Activated CD8-positive, alpha-beta memory T cell treated with anti-CD3 and anti-CD28 coated beads, Interleukin-2, amount 50 U/mL, for 1 hour (primary cell): Measurements from ENCODE around the gene EYA2.

Experiments
- DNase-seq: peaks from one replicate; pipeline ENCODE4 v3.0.0-alpha.2; 2020; ENCODE audit errors: extremely low read depth

The EYA2 gene

DNA sequence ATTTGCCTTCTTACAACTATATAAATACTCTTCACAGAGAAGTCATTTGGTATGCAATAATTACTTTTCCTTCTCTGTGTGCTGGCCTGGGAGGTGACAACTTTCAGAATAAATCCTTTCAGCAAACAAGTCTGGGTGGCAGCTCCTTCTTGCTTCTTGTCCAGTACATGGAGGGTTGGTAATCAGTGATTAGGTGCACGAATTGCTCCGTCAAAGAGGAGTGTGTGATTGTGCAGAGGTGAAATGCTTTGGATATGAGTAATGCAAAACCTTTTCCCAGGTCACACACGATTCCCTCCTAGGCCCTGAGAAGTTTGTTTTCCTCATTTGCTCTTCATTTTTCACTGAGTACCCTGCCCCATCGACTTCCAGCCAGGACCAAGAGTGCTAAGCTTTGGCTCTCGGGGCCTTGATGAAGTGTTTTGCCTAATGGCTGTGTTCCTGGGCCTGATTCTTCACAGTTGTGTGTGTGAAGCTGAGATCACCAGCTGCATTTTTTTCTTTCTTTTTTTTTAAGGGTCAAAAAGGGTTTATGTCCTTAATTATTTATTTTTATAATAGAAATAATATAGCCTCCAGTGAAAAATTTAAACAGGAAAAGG, 245.4 kb downstream of the EYA2 start:
- no peak for DNase-seq

DNA sequence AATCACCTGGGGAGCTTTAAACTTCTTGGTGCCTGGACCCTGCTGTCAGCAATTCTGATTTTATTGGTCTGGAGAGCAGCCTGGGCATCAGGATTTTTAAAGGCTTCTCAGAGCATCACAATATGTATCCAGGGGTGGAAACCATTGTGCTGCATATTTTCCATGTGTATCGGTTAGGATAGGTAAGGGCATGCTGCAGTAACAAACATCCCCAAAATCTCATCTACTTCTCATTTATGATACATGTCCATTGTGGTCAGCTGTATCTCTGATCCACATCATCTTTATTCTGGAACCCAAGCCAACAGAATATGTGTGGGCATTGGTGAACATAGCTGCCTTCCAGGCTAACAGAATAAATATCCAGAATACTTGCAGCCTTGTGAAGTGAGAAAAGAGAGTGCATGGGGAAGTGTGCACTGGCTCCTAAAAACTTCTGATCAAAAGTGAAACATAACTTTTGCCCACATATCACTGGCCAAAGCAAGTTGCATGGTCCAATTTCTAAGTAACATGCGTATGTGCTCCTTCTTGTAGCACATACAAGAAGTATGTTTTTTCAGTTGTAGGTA, 246.8 kb downstream of the EYA2 start:
- no peak for DNase-seq

DNA sequence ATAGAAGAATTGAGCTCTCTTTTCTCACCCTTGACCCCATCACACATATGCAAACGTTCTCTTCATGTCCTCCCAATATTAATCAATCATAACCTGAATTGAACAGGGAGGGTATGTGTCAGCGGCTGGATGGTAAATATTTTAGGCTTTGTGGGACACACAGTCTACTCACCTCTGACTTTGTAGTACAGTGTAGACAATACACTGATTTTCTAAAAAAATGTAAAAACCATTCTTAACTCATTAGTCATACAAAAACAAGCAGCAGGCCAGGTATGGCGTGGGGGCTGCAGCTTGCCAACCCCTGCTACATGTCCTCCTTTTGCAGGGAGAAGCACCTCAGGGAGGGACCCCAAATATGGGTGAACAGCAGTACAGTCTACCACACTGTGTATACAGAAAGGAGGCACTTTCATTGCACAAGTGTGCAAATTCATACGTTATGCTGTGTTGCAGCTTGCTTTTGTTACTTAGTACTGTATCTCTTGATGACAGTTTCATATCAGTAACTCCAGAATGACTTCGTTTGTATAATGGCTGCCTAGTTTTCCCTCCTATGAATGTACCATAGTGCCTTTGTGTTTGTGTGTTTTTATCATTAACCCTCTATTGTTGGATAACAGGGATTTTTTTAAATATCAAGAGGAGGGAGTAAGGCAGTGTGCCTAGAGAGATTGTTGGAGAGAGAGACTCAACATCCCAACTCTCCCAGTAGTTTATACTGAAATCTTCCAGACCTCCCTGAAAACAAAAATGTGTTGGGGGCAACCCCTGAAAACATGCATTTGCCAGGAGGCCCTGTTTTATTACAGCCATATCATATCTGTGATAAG, 247.5 kb downstream of the EYA2 start:
- no peak for DNase-seq

DNA sequence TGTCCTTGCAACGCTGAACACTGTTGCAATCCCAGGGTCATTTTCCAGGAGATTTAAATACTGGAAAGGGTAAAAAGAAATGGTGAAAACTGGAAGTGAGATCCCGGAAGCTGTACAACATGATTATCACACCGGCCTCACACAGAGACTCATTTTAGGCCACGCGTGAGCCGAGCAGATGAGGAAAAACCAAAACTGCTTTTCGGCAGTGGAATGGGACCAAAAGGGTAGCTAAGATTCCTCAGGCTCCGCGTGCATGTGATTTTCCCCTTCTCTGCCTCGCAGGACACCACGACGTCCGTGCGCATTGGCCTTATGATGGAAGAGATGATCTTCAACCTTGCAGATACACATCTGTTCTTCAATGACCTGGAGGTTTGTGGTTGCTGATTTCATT, 248.1 kb downstream of the EYA2 start:
- no peak for DNase-seq

DNA sequence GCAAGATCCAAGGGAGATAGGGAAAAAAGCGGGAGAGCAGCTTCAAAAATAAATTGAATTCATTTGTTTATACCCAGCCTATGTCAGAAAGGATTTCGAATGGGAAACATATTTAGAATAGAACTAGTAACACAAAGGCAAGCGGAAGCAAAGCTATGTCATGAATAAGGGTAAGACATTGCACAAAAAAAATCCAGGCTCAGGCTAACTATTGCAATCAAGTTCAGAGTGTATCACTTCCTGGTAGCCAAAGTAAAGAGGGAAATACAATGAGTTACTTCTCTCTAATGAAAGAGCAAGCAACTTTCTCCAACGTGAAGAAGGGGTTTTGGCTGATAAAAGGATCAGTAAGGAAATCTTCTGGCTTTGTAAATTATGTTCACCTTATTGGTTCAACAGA, 249.0 kb downstream of the EYA2 start:
- DNase-seq: no peak

DNA sequence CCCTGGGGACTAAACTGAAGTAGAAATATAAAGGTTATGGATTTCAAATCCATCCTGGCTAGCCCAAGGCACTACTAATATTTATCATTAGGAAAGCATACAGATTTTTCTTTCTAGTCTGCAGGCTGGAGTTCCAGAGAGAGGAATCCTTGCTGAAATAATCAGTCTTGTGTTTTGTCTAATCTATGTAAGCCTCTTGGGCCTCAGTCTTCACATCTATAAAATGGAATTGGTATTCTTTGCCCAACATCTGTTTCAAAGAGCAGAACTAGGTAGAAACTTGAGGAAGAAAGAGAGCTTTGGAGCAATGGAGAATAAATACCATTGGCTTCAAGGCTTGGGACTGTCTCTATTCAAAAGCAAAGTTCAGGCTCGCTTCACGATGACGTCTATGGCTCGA, 249.8 kb downstream of the EYA2 start:
- DNase-seq: no peak

DNA sequence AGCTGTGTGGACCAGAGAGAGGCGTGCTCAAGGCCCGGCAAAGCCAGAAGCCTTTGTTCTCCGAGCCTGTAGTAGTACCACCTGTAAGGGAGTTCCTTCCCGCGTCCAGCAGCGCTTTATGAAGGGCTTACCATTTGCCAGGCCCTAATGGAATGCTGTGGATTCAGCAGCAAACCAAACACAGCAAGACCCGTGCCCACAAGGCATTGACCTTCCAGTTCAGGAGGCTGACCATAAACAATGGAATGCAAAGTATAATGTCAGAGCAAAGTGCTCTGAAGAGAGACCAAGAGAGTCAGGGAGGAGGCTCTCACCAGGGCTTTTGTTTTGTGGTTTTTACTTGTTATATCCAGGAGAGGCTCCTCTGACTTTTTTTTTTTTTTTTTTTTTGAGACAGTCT, 252.0 kb downstream of the EYA2 start:
- DNase-seq: no peak

DNA sequence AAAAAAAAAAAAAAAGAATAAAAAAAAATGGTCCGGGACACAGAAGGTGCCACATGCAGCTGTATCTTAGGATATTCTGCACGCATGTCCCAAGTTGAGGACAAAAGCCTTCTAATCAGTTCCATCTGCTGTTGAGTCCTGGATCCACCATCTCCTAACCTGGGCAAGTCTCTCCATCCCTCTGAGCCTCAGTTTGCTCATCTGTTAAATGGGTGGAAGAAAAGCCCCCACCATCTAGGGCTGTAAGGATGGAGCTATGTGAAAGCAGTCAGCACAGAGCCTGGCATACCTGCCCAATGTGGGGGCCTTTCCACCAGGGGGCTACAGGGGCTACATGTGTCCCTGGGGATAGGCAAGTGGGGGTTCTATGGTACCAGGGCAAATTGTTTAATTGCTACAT, 253.4 kb downstream of the EYA2 start:
- no peak for DNase-seq

DNA sequence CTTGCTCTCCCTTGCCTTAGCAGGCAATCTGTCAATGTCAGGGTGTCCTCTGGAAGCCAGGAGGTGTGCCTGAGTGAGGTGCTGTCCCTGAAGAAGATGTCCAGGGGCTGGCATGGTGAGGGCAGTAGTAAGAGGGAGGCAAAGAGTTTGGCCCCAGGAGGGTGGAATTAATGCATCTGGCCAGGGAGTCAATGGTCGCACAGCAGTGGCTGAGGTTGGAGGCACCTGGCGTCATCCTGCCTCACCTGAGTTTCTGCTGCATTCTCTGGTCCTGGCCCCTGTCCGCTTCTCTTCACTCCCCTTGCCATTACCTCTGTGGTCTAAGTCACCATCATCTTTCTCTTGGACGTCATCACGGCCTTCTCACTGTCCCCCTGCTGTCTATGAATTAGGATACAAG, 255.3 kb downstream of the EYA2 start:
- no peak for DNase-seq

DNA sequence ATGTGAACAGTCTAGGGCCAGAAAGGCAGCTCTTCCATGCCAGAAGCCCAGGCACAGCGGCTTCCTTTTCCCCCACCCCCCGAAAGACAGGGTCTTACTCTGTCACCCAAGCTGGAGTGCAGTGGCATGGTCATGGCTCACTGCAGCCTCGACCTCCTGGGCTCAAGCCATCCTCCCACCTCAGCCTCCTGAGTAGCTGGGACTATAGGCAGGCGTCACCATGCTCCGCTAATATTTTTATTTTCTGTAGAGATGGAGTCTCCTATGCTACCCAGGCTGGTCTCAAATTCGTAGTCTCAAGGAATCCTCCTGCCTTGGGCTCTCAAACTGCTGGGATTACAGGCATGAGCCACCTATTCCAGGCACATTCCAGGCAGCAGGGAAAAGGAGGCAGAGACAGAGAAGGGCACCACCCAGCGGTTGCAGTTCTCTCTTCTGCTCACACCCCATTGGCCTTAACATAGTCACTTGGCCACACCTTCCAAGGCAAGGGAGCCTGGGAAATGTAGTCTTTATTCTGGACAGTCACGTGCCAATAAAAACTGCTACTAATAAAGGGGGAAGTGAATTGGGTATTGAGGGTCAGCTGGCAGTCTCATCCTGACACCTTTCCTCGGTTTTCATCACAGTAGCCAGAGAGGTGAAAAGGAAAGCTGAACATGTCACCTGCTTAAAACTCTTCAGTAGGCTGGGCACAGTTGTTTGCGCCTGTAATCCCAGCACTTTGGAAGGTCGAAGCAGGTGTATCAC, 255.9 kb downstream of the EYA2 start:
- no peak for DNase-seq

DNA sequence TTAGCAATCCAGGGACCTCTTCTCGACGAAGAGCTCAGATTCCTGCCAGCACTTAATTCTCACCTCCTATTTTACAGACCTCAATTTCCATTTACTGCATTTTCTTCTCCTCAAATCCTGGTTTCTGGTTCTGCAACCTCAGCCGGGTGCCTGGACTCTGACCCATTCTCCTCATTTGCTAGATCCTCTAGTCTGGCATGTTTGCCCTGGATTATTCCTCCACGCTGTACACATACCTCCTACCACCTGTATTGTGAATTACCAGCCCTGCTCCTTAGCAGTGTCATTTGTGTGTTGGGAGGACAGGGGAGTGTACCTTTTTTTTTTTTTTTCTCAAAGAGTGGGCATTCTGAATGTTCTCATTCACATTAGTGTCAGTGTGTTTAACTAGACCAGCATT, 257.4 kb downstream of the EYA2 start:
- no peak for DNase-seq

DNA sequence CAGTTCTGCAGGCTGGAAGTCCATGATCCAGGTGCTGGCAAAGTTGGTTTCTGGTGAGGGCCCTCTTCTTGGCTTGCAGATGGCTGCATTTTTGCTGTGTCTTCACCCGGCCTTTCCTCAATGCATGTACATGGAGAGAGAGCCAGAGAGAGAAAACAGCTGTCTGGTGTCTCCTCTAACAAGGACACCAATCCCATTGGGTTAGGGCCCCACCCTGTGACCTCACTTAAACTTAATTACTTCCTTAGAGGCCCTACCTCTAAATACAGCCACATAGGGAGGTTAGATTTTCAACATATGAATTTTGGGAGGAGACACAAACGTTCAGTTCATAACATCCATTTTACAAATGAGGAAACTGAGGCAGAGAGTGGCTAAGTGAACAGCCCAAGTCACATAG, 259.4 kb downstream of the EYA2 start:
- no peak for DNase-seq

DNA sequence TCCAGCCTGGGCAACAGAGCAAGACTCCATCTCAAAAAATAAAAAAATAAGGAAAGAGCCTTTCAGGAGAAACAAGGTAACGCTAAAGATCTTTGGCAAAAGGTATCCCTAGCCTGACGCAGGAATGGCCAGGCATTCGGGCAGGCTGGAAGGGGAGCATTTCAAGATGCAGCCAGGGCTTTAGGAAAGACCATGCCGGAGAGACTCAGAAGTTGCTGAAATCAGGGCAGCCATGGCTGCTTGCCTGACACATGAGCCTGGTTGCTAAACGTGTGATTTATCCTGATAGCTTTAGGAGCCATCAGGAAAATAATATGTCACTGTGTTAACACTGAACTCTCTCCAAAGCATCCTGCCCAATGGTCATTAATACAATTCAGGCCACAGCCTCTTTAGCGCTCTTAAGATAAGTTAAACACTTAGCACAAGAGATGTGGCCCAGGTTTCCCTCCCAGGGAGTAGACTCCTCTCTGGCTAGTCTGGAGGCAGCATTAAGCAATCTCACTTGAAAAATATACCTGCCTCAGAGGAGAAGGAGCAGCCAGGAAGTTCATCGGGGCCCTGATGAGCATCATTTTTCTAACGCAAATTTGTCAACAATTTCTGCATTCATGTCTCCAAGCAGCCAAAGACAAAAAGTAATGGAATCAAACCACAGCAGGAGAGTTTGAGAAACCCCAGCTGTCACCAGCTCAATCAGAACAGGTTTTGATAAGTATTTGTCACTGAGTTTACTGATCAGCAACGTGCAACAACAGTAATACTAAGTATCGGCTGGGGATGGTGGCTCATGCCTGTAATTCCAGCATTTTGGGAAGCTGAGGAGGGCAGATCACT, 261.9 kb downstream of the EYA2 start:
- DNase-seq: no peak

DNA sequence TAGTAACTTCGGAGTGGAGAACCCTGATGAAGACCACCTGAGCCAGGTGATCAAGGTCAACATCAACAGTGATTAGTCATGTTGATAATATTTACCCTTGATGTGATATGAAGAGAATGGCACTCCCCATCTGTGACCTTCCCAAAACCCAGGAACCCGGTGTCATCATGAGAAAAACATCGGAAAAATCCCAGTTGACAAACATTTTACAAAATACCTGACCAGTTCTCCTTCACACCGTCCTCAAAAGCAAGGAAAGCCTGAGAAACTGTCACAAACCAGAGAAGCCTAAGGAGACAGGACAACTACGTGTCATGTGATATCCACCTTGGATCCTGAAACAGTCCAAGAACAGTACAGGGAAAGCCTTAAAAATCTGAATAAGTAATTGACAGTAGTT, 264.5 kb downstream of the EYA2 start:
- no peak for DNase-seq

DNA sequence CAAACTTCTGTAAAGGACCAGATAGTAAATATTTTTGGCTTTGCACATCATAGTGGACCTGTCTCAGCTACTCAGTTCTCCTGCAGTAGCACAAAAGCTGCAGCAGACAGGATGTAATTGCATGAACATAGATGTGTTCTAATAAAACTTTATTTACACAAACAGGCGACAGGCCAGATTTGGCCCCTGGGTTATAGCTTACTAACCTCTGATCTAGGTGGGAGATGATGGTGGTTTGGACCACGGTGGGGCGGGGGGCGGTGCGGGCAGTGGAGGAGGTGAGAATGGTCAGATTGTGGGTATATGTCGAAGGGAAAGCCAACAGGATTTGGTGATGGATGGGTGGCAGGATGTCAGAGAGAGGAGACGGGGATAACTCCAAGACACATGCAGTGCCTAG, 265.6 kb downstream of the EYA2 start:
- no peak for DNase-seq

DNA sequence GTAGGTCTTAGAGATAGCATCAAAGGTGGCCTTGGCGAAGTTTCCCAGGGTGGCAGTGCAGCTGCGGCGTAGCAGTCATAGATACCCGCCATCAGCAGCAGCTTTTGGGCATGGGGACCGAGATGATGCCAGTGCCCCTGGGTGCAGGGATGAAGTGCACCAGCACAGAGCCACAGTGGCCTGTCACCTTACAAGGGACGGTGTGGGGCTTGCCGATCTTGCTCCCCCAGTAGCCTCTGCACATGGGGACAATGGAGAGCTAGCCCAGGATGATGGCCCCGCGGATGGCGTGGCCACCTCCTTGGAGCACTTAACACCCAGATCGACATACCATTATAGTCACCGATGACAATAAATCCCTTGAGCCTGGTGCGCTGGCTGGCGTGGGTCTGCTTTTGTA, 266.3 kb downstream of the EYA2 start:
- no peak for DNase-seq

DNA sequence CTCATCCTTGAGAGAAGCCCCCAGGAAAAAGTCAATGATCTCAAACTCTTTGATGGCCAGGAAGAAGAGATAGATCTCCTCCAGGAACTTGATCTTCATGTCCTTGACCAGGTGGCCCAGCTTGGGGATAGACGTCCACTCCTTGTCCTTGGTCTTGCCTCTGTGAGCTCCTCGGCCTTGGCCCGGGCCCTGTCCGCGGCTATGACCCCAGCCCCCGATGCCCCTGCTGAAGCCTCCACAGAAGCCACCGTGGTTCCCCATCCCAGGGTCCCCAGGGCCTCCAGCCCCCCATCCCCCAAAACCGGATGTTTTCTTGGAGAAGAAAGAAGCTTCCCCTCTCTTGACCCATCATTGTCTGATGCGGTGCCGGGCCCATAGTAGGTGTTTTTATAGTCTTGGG, 266.8 kb downstream of the EYA2 start:
- DNase-seq: no peak

DNA sequence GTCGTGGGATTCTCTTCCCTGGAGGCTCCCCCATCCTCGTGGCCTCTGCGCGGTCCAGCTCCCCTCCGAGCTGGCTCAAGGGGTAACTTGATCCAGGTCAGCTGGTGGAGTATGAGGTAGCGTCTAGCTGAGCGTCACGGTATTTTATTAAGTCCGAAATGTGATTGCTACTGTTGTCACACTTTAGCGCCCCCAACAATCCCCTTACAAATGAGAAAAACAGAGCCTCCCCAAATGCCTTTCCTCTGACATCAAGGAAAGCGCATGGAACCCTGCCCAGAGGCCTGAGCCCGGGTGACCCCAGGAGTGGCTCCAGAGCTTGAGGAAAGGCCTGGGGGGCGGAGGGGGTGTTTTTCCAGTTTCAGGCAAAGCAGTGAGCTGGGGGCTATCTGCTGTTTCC, 269.5 kb downstream of the EYA2 start:
- DNase-seq: no peak

DNA sequence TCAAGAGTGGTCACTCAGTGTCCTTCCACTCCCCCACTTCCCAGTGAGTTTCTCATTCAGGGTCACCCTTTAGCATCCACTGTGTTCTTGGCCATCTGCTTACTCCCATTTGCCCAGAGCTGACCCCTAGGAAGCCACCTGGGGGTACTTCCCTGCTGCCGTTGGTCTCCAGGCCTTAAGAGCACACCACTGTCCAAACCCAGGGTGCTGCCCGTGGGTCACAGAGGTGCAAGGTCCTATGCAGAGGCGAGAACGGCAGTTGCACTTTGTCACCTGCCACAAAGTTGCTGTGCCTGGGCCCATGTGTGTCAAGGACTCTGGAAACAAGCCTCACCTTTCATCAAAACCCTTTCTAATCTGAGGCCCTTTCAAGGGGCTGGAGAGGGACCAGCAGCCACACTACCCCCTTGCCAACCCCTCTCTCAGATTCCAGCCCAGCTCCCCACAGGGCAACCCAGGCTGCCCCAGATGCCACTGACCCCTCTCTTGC, 270.8 kb downstream of the EYA2 start:
- no peak for DNase-seq

DNA sequence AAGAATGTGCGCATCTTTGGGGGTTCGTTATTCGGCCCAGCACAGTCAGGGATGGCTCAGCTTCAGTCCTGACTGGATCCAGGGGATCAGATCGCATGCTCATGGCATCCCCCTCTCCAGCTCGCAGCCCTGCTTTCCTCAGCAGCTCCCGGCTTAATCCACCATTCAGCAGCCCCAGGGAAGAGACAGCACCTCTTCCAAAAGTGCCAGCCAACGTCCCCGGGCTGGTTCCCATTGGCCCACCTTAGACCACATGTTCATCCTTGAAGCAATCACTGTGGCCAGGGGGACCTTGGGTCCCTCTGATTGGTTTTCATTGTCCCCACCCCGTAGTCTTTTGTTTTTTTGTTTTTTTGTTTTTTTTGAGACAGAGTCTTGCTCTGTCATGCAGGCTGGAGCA, 273.2 kb downstream of the EYA2 start:
- no peak for DNase-seq

DNA sequence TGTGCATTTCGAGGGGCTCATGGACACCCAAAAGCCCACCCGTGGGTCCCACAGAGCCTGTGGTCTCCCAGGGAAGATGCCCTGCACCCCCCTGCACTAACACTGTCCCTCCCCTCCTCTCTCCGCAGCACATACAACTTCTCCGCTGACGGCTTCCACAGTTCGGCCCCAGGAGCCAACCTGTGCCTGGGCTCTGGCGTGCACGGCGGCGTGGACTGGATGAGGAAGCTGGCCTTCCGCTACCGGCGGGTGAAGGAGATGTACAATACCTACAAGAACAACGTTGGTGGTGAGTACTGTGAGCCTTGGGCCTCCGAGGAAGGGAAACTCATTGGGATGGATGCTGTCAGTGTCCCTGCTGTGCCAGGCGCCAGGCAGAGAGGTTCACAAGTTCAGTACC, 277.9 kb downstream of the EYA2 start:
- DNase-seq: no peak
